Ovary (tissue), 3 donors: Measurements from ENCODE around the gene SEMA5B.

Source experiments
- EP300 ChIP-seq: sonication (generic); formaldehyde crosslinking; IDR thresholded peaks from one replicate; pipeline ENCODE4 v1.6.1; 2017; ENCODE audit warnings: antibody characterized with exemption
- TF ChIP-seq, protein P1 (sequence below), 3 donors: fragments of 450-650 bp in 2 of 3; fragments of 200-600 bp in 1 of 3; IDR thresholded peaks; one replicate each; pipeline versions ENCODE4 v1.5.1 to v1.8.0; 2016 to 2022; ENCODE audit warnings: antibody characterized with exemption in 3 of 3, mild to moderate bottlenecking in 1 of 3
- donor health status: DM: no; HTN: no; CAD: no.

DNA sequence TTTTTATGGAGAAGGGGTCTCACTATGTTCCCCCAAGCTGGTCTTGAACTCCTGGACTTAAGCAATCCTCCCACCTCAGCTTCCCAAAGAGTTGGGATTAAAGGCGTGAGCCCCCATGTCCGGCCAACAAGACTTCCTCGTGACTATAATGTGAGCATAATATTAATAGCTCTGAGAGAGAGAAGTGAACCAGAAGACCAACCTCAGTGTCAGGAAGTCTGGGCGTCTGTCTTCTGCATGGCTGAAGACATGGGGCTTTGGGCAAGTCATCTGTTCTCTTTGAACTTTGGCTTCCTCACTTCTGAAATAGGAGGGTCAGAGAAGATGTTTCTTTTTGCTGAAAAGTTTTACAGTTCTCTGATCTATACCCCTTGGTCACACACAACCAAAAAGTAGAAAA lies 140.6 kb downstream of the SEMA5B start:
- TF ChIP-seq, protein P1, sequence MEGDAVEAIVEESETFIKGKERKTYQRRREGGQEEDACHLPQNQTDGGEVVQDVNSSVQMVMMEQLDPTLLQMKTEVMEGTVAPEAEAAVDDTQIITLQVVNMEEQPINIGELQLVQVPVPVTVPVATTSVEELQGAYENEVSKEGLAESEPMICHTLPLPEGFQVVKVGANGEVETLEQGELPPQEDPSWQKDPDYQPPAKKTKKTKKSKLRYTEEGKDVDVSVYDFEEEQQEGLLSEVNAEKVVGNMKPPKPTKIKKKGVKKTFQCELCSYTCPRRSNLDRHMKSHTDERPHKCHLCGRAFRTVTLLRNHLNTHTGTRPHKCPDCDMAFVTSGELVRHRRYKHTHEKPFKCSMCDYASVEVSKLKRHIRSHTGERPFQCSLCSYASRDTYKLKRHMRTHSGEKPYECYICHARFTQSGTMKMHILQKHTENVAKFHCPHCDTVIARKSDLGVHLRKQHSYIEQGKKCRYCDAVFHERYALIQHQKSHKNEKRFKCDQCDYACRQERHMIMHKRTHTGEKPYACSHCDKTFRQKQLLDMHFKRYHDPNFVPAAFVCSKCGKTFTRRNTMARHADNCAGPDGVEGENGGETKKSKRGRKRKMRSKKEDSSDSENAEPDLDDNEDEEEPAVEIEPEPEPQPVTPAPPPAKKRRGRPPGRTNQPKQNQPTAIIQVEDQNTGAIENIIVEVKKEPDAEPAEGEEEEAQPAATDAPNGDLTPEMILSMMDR (IDR thresholded peaks at IDR 0.05): no peak
- no peak for TF ChIP-seq EP300
